ENCODE measurements around the gene ZFAND2A. TPM values are rescaled to one million over a fixed set of nuclear protein-coding genes. Genes with fewer than 3 reads are reported as not detected.

Gene ZFAND2A
- total RNA-seq, 4 donors from 2014 or later: 27.5 to 57.0 (median 37.4) TPM

DNA sequence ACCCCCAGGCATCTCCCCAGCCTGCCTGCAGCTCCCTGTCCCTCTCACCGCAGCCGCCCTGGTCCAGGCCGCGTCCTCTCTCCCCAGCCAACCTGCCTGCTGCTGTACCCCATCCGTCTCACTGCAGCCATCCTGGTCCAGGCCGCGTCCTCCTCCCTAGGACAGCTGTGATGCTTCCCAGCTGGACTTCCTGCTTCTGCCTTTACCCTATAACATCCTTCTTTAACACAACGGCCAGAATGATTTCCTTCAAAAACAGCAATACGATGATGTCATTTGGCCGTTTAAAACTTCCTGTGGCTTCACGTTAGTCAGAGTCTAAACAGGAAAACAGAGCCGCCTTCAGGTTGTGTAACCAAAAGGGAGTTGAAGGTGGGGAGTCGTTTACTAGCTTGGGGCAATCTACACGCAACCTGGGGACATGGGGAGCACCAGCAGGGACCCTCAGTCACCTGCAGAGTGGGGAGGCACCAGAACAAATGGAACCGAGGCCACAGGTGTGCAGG, 32.2 kb upstream of the ZFAND2A start:
- no peaks in the 10 kb centered on the region for H3K36me3 ChIP-seq
- no peaks in the 10 kb centered on the region for H3K4me1 ChIP-seq
- H3K4me3 ChIP-seq (replicated peaks in 1 of 3): no peak overlapping the region
- no peak overlapping the region for H3K27ac ChIP-seq
- no peaks in the 10 kb centered on the region for H3K27me3 ChIP-seq
- no peak for DNase-seq
- 65% methylated on average over 15 of the region's 15 CpGs for WGBS, 2 donors
- H3K9me3 ChIP-seq: no peaks in the 10 kb centered on the region
- TF ChIP-seq CTCF (IDR thresholded peaks at IDR 0.05) (no peak), POLR2A (IDR thresholded peaks at IDR 0.05) (no peak)
- intact Hi-C loops (cut with DNase I): no loop called here

GRCh38 chr7:1189986-1190772, 30.2 kb upstream of the ZFAND2A start:
- no peak for TF ChIP-seq CTCF (IDR thresholded peaks at IDR 0.05)
- TF ChIP-seq POLR2A (IDR thresholded peaks at IDR 0.05): no peak
- no peaks in the 10 kb centered on the region for H3K4me1 ChIP-seq
- intact Hi-C loops (cut with DNase I): no loop called here
- H3K27ac ChIP-seq: no peak overlapping the region
- WGBS, 2 donors: 85 to 92% methylated on average over 10 of the region's 10 CpGs
- no peak overlapping the region for H3K4me3 ChIP-seq (replicated peaks in 1 of 3)
- no peaks in the 10 kb centered on the region for H3K27me3 ChIP-seq
- DNase-seq: no peak
- H3K9me3 ChIP-seq: no peaks in the 10 kb centered on the region
- no peaks in the 10 kb centered on the region for H3K36me3 ChIP-seq

- TF ChIP-seq POLR2A (IDR thresholded peaks at IDR 0.05) (no peak), CTCF (IDR thresholded peaks at IDR 0.05) (no peak)
- H3K9me3 ChIP-seq: no peaks in the 10 kb centered on the region
- DNase-seq: no peak
- no peaks in the 10 kb centered on the region for H3K4me1 ChIP-seq
- H3K36me3 ChIP-seq: no peaks in the 10 kb centered on the region
- intact Hi-C loops (cut with DNase I): no loop called here
- H3K4me3 ChIP-seq (replicated peaks in 1 of 3): no peak overlapping the region
- 86 to 92% methylated on average over 5 to 6 of the region's 6 CpGs for WGBS, 2 donors
- no peak overlapping the region for H3K27ac ChIP-seq
- H3K27me3 ChIP-seq: no peaks in the 10 kb centered on the region
These were observed 28.8 kb upstream of the ZFAND2A start for GRCh38 chr7:1188720-1189294.

DNA sequence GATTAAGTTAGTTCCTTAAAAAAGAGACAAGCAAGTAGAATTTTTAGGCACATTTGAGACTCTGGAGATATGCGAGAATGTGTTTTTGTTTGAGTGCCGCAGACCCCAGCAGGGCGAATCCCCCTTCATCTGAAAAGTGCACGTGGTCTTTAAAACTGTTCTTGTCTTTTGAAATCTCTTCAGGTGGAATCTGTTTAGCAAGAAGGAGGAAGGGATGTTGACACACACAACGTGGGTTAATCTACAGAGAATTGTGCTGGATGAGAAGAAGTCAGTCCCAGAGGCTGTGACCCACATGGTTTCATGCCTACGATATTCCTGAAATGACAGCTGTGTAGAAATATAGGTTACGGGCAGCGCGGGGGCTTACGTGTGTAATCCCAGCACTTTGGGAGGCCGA, 27.1 kb upstream of the ZFAND2A start:
- intact Hi-C loops (cut with DNase I): no loop called here
- Histone ChIP-seq H3K27ac (no peak overlapping the region), H3K9me3 (no peaks in the 10 kb centered on the region), H3K27me3 (no peaks in the 10 kb centered on the region), H3K36me3 (no peaks in the 10 kb centered on the region), H3K4me1 (no peaks in the 10 kb centered on the region), H3K4me3 (replicated peaks in 1 of 3) (no peak overlapping the region)
- no peak for TF ChIP-seq POLR2A (IDR thresholded peaks at IDR 0.05)
- 86 to 89% methylated on average over 11 of the region's 11 CpGs for WGBS, 2 donors
- DNase-seq: no peak

DNA sequence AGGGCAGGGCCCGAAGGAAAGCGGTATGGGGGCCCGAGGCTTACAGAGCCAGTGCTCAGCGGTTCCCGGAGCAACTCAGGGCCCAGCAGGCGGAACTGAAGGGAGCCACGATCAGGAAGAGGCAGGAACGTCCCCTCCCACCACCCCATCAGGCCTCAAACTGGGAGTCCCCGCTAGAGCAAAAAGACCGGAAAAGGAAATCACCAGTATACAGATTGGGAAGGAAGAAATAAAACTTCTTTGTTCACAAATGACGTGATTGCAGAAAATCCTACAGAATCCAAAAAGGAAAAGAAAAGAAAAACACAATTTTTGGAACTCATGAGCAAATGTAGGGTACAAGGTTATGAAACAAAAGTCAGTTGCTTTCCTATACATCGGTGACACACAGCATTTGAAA, 21.6 kb upstream of the ZFAND2A start:
- Histone ChIP-seq H3K27me3 (no peaks in the 10 kb centered on the region), H3K4me3 (replicated peaks in 1 of 3) (no peak overlapping the region), H3K4me1 (no peaks in the 10 kb centered on the region), H3K36me3 (no peaks in the 10 kb centered on the region), H3K9me3 (no peaks in the 10 kb centered on the region), H3K27ac (no peak overlapping the region)
- no peak for TF ChIP-seq CTCF (IDR thresholded peaks at IDR 0.05)
- no peak for DNase-seq
- 59 to 62% methylated on average over 10 to 12 of the region's 12 CpGs for WGBS, 2 donors
- intact Hi-C loops (cut with DNase I): no loop called here

All from thyroid gland (tissue), 4 donors.